Calu3 (cell line): ENCODE data around the gene ADO. TPM values are rescaled to one million over a fixed set of nuclear protein-coding genes. Genes with fewer than 3 reads are reported as not detected.

Source experiments
- BruUV-seq: library from RNA; stranded (reverse); fragments of 400-500 nt; replicated peaks from 2 replicates; lab custom pipeline; 2021; lab: Mats Ljungman, UMichigan
- CTCF ChIA-PET: fragments of 300-600 bp; sonication (Branson Sonifier 250); formaldehyde crosslinking; loops from one replicate; lab custom pipeline; 2022; ENCODE audit warnings: antibody characterized with exemption; lab: Charles Lee
- DNase-seq: peaks from one replicate; pipeline ENCODE4 v3.0.0; 2022
- H3K27ac Mint-ChIP-seq: one replicate; pipeline ENCODE4 v1.8.0; 2022; ENCODE audit warnings: mixed read lengths; ENCODE audit not compliant: unreplicated experiment
- H3K27me3 Mint-ChIP-seq: one replicate; pipeline ENCODE4 v1.8.0; 2022; ENCODE audit warnings: mixed read lengths; ENCODE audit not compliant: unreplicated experiment
- H3K36me3 Mint-ChIP-seq: one replicate; pipeline ENCODE4 v1.8.0; 2022; ENCODE audit warnings: mild to moderate bottlenecking, moderate library complexity, mixed read lengths; ENCODE audit not compliant: insufficient read depth, unreplicated experiment
- H3K4me1 Mint-ChIP-seq: one replicate; pipeline ENCODE4 v1.8.0; 2022; ENCODE audit warnings: mild to moderate bottlenecking, low read depth, mixed read lengths; ENCODE audit not compliant: unreplicated experiment
- H3K4me3 Mint-ChIP-seq: one replicate; pipeline ENCODE4 v1.8.0; 2022; ENCODE audit warnings: mild to moderate bottlenecking, low read depth, moderate library complexity, mixed read lengths; ENCODE audit not compliant: unreplicated experiment
- H3K9me3 Mint-ChIP-seq: one replicate; pipeline ENCODE4 v1.8.0; 2022; ENCODE audit warnings: low read depth, mixed read lengths; ENCODE audit not compliant: unreplicated experiment
- CTCF ChIP-seq: fragments of 200-600 bp; IDR thresholded peaks from one replicate; pipeline ENCODE4 v1.8.0; 2022; ENCODE audit warnings: antibody characterized with exemption; ENCODE audit not compliant: unreplicated experiment
- intact Hi-C: fragments of 100-400 bp; cut with micrococcal nuclease; formaldehyde crosslinking; loops from one replicate; pipeline ENCODE4 v1.10.0; 2022; ENCODE audit not compliant: unreplicated experiment
- total RNA-seq: library from RNA; stranded (reverse); gene quantifications from 2 replicates; pipeline ENCODE4 v1.2.3, GENCODE V29; 2022

The ADO gene
- total RNA-seq, 1 experiment from 2014 or later, result 32.3 TPM

- H3K27ac Mint-ChIP-seq, result no peak overlapping the region
- no TSS peak for BruUV-seq
- no peak for DNase-seq
- H3K36me3 Mint-ChIP-seq, result no peaks in the 10 kb centered on the region
- H3K9me3 Mint-ChIP-seq, result no peaks in the 10 kb centered on the region
- no peak for TF ChIP-seq CTCF
- CTCF ChIA-PET, result no interaction called here
- no peaks in the 10 kb centered on the region for H3K27me3 Mint-ChIP-seq
- H3K4me1 Mint-ChIP-seq, result no peaks in the 10 kb centered on the region
- intact Hi-C loops, result no loop called here
- H3K4me3 Mint-ChIP-seq, result no peak overlapping the region
Observed at GRCh38 chr10:62829622-62830021, 25.1 kb downstream of the ADO start.

- no peak for DNase-seq
- intact Hi-C loops, result no loop called here
- no peaks in the 10 kb centered on the region for H3K27me3 Mint-ChIP-seq
- BruUV-seq, result no TSS peak
- H3K4me3 Mint-ChIP-seq, result no peak overlapping the region
- H3K4me1 Mint-ChIP-seq, result no peaks in the 10 kb centered on the region
- CTCF ChIA-PET, result interaction anchor here (1.2 kb wide), 1 partner anchor 12 kb away, joined by 10 read pairs; no protein-coding TSS in a partner anchor
- no peaks in the 10 kb centered on the region for H3K36me3 Mint-ChIP-seq
- H3K27ac Mint-ChIP-seq, result no peak overlapping the region
- no peak for TF ChIP-seq CTCF
- no peaks in the 10 kb centered on the region for H3K9me3 Mint-ChIP-seq
Observed at GRCh38 chr10:62830679-62831078, 26.2 kb downstream of the ADO start.

- Mint-ChIP-seq H3K9me3 (no peaks in the 10 kb centered on the region), H3K27ac (no peak overlapping the region), H3K36me3 (no peaks in the 10 kb centered on the region), H3K4me3 (no peak overlapping the region), H3K4me1 (no peaks in the 10 kb centered on the region), H3K27me3 (no peaks in the 10 kb centered on the region)
- CTCF ChIA-PET, result interaction anchor here (0.6 to 1.2 kb wide), 3 partner anchors 13 to 313 kb away, joined by 3 to 10 read pairs (median 6); no protein-coding TSS in a partner anchor
- no peak for TF ChIP-seq CTCF
- DNase-seq, result no peak
- intact Hi-C loops, result no loop called here
- BruUV-seq, result no TSS peak
Observed at GRCh38 chr10:62831346-62831745, 26.8 kb downstream of the ADO start.

- no peak for DNase-seq
- TF ChIP-seq CTCF, result no peak
- Mint-ChIP-seq H3K4me3 (no peak overlapping the region), H3K4me1 (no peaks in the 10 kb centered on the region), H3K9me3 (no peaks in the 10 kb centered on the region), H3K36me3 (no peaks in the 10 kb centered on the region), H3K27me3 (peaks cover 40% of the 10 kb centered on the region), H3K27ac (no peak overlapping the region)
- intact Hi-C loops, result no loop called here
- no TSS peak for BruUV-seq
- CTCF ChIA-PET, result no interaction called here
Observed at GRCh38 chr10:62839590-62839989, 35.1 kb downstream of the ADO start.
